HCEC 1CT (cell line): ENCODE data around the gene TMEM121B.
"Not testable (repeated sequence)": the region's sequence is repeated elsewhere in the genome, so short reads cannot be mapped to it uniquely, and the experiment has no call there.

Source experiments
- DNase-seq: peaks from one replicate; pipeline ENCODE4 v3.0.0-alpha.2; 2017

The TMEM121B gene

DNA sequence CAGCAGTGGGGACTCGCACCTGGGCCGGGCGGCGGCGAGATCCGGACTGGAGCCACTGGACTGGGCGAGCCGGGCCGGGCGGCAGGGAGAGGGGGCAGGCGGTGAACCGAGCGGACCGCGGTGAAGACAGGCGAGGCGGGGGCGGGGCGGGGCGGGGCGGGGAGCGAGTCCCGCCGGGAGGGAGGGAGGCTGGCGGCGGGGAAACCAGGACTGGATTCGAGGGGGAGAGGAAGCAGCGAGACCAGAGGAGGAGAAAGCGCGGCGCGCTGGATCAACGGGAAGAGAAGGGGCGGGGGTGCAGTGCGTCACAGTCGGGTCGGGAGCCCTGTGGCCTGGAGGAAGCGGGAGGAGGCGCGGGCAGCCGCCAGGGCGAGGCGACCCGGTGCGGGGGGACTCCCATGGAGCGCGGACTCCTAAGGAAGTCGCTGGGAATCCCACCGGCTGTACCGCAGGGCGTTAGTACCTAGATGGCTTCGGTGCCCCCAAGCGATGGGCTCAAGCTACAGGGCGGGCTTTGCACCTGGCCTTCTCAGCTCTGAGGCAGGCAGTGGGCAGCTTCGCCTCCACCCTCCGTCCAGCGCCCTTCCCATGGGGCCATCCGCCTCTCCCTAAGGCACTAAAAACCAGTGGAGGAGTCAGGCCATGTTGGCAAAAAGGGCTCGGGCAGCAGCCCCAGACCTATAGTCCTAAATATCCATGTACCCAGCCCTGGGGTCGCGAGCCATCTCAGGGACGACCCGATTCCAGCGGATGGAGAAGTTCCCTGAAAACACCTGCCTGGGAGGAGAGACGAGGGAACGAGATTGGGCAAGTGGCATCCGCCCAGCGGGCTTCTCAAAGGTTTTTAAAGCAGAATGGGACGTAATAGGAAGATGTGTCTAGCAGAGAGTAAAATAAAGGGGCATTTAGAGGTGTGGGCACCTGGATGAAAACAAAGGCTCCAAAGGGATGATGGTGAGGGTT lies at the start of gene TMEM121B:
Gene TMEM121B (minus strand): TSS at position 128 of the 963 bp plus-strand sequence. CDS start 233 bp downstream, outside the sequence.
- DNase-seq, result no peak

GRCh38 chr22:17167486-17167885 lies 46.3 kb upstream of the TMEM121B start:
- no peak for DNase-seq

- DNase-seq, result peak; percentile 24
Observed at GRCh38 chr22:17164392-17165024, 43.3 kb upstream of the TMEM121B start.

- DNase-seq, result no peak
Observed at GRCh38 chr22:17162731-17163130, 41.6 kb upstream of the TMEM121B start.

GRCh38 chr22:17161991-17162390 lies 40.8 kb upstream of the TMEM121B start:
- no peak for DNase-seq

- no peak for DNase-seq
Observed at GRCh38 chr22:17159504-17159951, 38.4 kb upstream of the TMEM121B start.

DNA sequence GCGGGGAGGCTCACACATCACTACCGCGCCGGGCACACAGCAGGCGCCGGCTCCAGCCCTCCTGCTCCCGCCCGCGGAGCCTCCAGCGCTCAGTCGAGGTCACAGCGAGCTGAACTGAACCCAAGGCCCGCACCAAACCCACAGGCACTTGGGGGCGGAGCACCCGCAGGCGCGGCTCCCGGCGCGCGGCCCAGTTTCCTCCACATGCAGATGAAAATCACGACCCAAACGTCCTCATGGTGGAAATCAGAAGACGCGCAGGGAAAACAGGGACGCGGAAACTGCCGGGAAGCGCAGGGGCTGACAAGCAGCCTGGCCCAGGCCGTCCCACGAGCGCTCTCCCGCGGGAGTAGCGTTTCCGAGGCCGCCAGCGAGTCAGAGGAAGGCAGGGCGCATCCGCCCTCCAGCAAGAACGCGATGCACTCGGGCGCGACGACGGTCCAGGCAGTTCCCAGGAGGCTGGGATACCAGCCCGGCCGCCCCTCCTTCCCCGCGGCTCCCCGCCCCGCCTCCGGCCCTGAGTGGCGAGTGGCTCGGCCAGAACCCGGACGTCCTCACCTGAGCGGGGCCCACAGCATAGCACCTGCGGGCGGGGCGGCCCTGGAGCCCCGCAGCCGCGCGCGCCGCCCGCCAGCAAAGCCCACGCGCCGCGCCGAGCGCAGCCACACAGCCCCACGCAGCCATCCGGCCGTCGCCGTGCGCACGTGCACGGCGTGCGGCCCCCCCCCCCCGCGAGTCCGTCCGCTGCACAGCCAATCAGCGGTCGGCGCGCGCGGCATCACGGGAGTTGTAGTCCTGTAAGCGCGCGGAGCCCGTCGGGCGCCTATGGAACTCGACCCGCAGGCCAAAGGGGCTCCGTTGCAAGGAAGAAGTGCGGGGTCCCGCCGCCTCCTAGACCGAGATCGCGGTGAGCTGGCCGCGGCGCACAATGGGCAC lies 37.7 kb upstream of the TMEM121B start, which contains the start of gene HDHD5:
Gene HDHD5 (minus strand): TSS at position 710 of the 936 bp plus-strand sequence. CDS start 26 bp downstream, at position 684.
- DNase-seq, result peak; percentile 87

- DNase-seq, result no peak
Observed at GRCh38 chr22:17158176-17158567, 37.0 kb upstream of the TMEM121B start.

- DNase-seq, result no peak
Observed at GRCh38 chr22:17157714-17158113, 36.6 kb upstream of the TMEM121B start.

DNA sequence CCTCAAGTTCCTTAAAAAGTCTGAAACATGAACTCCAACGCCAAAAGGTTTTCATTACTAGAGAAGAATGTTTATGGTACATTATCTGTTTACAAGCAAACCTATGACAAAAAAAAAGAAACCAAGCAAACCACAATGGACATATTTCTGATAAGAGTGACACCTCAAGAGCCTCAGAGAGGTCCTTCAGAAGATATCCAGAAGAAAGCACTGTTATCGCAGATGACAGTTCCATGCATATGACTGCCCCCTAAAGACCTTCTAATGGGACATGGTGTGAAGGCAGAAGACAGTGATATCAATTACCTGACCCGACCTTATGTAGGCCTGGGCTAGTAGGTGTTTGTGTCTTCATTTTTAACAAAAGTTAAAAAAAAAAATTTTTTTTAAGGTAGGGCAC lies 34.8 kb upstream of the TMEM121B start:
- DNase-seq, result no peak

DNA sequence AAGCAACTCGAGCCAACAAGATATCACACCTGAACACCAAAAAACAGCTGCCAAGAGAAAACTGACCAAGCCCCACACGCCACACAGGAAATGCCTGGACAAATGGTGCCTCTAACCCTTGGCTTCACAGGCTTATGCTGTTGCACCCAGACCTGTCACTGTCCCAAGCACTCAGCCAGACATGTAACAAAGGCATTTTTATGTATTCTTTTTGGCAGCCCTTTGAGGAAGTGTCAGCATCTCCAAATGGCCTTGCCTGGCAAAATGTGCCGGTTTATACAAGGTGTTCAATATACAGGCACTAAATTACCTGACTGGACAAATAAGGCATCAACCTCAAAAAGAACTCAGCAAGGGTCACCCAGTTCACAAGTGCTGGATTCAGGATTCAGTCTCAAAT lies 31.8 kb upstream of the TMEM121B start:
- no peak for DNase-seq

DNA sequence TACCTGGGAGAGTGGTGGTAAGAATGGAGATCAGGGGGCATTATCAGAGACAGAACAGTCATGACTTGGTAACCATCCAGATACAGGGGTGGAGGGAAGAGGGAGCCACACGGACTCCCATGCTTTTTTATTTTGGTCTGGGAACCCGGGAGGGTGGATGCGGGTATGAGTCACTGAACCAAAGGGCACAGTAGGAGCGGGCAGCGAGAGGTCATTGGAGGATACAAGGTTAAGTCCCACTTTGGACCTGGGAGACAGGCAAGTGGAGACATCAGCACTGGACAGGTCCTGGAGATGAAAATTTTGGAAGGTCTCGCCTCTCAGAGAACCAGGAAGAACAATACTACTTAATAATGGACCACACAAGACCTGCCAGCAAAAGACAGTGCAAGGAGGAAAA lies 31.2 kb upstream of the TMEM121B start:
- no peak for DNase-seq

GRCh38 chr22:17149076-17149815 lies 28.1 kb upstream of the TMEM121B start:
- DNase-seq, result no peak

GRCh38 chr22:17147458-17147857 lies 26.3 kb upstream of the TMEM121B start:
- DNase-seq, result not testable (repeated sequence)

- no peak for DNase-seq
Observed at GRCh38 chr22:17145021-17145680, 24.0 kb upstream of the TMEM121B start.

DNA sequence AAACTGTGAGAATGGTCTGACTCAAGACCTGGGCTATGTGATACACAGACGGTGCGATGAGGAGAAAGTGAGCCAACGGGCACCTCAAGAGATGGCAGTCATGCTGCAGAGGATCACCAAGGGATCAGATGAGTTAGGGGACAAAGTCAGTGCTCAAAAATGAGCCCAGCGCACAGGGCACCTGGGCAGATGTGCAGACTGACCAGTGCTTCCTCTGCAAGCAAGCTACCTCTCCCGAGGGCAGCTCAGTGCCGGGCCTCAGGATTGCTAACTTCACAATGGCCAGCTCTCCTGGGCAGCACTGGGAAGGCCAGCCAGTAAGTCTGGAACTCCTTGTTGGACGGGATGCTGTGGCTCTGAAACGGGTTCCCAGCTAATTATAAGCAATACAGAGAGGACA lies 22.7 kb upstream of the TMEM121B start:
- DNase-seq, result no peak

DNA sequence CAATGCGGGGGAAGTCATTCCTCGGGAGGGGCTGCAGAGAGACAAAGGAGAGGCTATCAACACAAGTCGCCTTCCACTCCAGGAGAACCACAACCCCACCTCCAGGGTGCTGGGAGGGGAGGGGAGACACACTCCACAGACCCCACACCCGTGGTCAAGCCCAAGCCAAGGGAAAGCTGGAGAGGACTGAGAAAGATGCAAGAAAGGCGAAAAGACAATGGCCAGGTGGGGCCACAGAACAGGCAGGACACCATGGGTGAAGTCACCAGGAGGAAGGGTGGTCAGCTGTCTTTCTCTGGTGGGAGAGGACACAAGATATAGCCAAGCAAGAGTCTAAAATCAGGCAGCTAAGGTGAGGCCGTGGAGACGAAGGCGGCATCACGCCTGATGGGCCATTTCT lies 21.9 kb upstream of the TMEM121B start:
- no peak for DNase-seq

DNA sequence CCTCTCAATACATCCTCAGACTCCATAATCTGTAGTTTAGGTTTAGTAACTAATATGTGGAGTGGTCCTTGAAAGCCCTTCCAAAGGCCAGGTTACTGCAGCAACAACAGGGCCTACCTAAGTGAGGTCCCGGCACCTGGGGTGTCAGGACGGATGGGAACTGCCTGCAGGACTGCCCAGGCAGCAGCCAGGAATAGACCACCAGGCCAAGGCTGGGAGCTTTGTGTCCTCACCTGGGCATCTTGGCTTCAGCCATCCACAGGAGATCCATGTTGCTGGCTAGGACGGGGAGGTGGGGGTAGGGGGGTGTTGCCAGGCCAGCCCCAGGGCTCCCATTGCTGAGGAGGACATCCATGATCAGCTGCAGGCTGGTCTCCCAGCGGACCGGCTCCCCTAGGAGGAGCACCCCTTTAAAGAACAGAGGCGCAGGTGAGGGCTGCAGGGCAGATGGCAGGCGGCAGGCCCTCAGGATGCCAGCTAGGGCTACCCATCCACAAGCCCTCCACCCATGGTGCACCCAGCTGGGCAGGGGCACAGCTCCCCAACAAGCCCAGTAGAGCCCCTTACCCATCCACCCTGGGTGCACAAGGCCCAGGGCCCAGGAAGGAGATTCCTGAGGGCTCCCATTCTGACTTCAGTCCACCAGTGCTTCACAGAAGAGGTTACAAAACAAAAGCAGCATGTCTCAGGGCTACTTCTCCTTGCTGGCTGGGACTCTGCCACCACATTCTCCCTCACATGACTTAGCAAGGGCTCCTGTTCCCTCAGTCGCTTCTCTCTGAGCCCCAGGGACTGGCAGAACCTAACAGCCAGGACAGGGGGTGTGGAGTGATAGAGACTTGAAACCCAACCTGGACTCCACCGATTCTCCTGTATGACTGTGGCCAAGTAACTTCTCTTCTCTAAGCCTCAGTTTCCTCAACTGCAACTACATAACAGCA lies 19.9 kb upstream of the TMEM121B start:
- no peak for DNase-seq

DNA sequence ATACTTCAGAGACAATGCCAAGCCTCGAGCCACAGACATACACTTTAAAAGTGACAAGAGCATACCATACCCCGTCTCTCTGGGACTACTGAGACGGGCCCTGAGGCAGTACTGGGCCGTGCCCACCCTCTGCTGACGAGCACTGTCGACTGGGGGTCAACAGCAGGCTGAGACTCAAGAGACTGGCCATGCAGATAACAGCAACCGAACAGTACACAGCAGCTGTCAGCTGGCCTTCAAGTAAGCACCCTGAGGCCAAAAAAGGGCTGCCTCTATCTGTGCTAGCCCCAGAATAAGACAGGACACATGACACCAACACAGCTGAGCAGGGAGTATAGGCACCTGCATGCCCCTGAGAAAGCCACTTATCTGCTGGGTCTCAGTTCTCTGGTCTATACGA lies 18.9 kb upstream of the TMEM121B start:
- no peak for DNase-seq

DNA sequence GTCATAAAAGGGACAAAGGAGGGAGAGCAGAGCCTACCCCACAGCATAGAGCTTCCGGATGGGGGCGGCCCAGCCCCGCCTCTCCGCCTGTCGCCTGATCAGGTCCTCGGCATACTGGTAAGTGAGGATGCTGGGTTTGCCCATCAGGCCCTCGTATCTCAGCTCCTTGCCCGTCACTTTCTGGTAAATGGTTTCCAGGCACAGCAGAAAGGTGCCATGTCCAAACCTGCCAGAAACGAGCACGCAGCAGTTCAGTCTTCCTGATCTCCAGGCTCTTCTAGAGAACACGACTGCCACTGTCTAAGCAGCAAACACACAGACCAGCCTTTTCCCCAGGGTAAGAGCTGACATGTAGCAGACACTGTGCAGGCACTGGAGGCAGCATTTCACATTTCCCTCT lies 17.4 kb upstream of the TMEM121B start:
- DNase-seq, result no peak
